AML-193 (cell line): ENCODE data around the gene MAD1L1.
"Not testable (repeated sequence)": the region's sequence is repeated elsewhere in the genome, so short reads cannot be mapped to it uniquely, and the experiment has no call there.

Experiments used
- DNase-seq, 2 experiments: peaks; one replicate each; lab custom pipeline; 2025; lab: John Stamatoyannopoulos, UW

Gene MAD1L1

GRCh38 chr7:1815551-1816281 lies 417.0 kb downstream of the MAD1L1 start:
- not testable (repeated sequence) for DNase-seq

- no peak for DNase-seq
Measured at GRCh38 chr7:1815051-1815481, 417.7 kb downstream of the MAD1L1 start.

- DNase-seq = no peak
Measured at GRCh38 chr7:1814089-1814811, 418.5 kb downstream of the MAD1L1 start.

- no peak for DNase-seq
Measured at GRCh38 chr7:1813394-1814088, 419.2 kb downstream of the MAD1L1 start.

GRCh38 chr7:1812509-1813393 lies 420.0 kb downstream of the MAD1L1 start:
- DNase-seq = no peak

- no peak for DNase-seq
Measured at GRCh38 chr7:1811850-1812508, 420.8 kb downstream of the MAD1L1 start.

- no peak for DNase-seq
Measured at GRCh38 chr7:1810961-1811849, 421.5 kb downstream of the MAD1L1 start.

GRCh38 chr7:1810521-1810920 lies 422.2 kb downstream of the MAD1L1 start:
- DNase-seq = no peak

- no peak for DNase-seq
Measured at GRCh38 chr7:1809601-1810258, 423.0 kb downstream of the MAD1L1 start.

GRCh38 chr7:1809070-1809469 lies 423.7 kb downstream of the MAD1L1 start:
- no peak for DNase-seq

- DNase-seq = no peak
Measured at GRCh38 chr7:1807821-1808600, 424.7 kb downstream of the MAD1L1 start.

GRCh38 chr7:1806354-1806753 lies 426.4 kb downstream of the MAD1L1 start:
- no peak for DNase-seq

GRCh38 chr7:1804310-1804709 lies 428.4 kb downstream of the MAD1L1 start:
- no peak for DNase-seq

GRCh38 chr7:1802899-1803298 lies 429.8 kb downstream of the MAD1L1 start:
- DNase-seq = no peak

GRCh38 chr7:1800902-1801301 lies 431.8 kb downstream of the MAD1L1 start:
- no peak for DNase-seq

- DNase-seq = no peak
Measured at GRCh38 chr7:1798191-1798590, 434.6 kb downstream of the MAD1L1 start.

- DNase-seq = no peak
Measured at GRCh38 chr7:1794888-1795542, 437.7 kb downstream of the MAD1L1 start.

GRCh38 chr7:1787681-1788235 lies 445.0 kb downstream of the MAD1L1 start:
- DNase-seq = no peak
